ENCODE data around the gene PRDM2.

PRDM2 gene

GRCh38 chr1:13816016-13816760, 116.2 kb downstream of the PRDM2 start:
- no peak for DNase-seq (ENCODE audit: low spot score)

DNA sequence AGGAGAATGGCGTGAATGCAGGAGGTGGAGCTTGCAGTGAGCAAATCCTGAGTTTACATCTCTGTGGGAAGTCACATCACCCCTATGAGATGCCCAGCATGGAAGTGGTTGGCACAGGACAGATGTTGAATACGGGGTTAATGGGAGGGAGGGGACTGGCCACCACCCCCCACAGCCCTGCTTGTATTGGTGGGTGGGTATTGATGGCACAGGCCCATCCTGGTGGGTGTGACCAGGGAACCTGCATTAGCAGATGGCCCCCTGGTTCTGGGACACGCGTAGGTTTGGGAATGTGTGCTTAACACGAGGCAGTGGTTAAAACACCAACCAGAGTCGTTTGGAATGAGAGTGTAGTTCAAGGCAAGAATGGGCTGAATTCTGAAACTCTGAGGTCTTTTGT, 117.9 kb downstream of the PRDM2 start:
- DNase-seq (ENCODE audit: low spot score), result no peak

DNA sequence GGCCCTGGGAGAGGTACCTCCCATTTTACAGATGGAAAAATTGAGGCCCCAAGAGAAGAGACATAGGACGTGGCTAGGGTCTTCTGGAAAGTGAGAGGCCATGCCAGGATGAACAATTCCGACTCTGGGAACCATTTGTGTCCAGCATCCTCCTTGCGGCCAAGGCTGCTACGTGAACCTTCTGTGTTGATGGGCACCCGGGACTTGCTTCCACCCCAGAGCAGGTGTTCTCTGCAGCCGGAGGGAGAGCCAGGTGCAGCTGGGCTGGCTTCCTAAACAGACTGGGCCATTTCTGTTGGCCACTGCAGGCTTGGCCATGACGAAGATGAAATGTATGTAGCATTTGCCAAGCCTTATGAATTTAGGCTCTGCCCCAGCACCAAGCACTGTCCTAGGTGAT, 118.9 kb downstream of the PRDM2 start:
- no peak for DNase-seq (ENCODE audit: low spot score)

DNA sequence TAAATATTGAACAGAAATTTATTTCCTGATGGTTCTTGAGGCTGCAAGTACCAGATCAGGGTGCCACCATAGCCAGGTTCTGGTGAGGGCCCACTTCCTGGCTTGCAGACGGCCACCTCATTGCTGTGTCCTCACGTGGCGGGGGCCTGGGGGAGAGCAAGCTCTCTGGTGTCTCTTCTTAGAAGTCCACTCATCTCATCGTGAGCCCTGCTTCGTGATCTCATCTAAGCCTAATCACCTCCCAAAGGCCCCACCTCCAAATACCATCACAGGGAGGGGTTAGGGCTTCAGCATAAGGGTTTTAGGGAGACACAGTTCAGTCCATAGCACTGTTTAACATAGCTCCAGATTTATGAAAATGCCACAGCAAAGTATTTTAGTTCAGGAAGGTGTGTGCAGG, 119.7 kb downstream of the PRDM2 start:
- DNase-seq (ENCODE audit: low spot score), result no peak

- DNase-seq (ENCODE audit: low spot score), result no peak
These were observed 120.1 kb downstream of the PRDM2 start for GRCh38 chr1:13820055-13820454.

- DNase-seq (ENCODE audit: low spot score), result no peak
These were observed 120.5 kb downstream of the PRDM2 start for GRCh38 chr1:13820456-13820855.

- no peak for DNase-seq (ENCODE audit: low spot score)
These were observed 123.3 kb downstream of the PRDM2 start for GRCh38 chr1:13823126-13823880.

DNA sequence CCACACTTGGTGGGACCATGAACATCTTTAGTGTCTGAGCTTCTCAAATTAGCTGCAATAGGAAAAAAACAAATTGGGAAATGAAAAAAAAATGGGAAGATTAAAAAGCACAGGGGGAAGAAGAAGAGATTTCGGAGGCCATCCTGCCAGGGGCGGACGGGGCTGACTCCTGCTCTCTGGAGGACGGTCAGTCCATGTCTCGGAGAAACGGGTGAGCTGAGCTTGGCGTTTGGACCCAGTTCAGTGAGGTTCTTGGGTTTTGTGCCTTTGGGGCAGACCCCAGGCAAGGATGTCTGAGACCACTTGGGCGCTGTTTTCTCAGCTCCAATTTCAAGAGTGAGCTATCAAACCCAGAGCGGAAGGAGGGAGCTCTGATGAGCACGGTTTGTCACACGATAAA, 123.9 kb downstream of the PRDM2 start:
- DNase-seq (ENCODE audit: low spot score), result no peak

DNA sequence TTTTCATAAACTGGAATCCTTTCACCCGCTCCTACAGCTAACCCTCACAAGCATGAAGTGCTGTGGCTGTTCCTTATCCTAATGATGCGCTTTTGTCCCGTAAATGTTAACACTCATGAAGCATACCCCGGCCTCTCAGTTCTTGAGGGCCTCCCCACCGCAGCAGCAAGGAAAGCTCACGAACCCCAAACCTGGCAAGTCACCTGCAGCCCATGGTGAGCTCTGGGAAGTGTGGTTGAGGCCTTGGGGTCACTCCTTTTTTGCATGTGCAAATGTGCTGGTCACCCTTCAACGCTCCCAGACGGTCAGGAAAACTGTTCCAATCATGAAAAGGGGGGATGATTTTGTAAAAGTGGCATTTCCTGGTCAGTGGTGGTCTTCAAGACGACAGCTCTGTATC, 124.6 kb downstream of the PRDM2 start:
- no peak for DNase-seq (ENCODE audit: low spot score)

- no peak for DNase-seq (ENCODE audit: low spot score)
These were observed 125.0 kb downstream of the PRDM2 start for GRCh38 chr1:13825033-13825432.

GRCh38 chr1:13826009-13826408, 126.0 kb downstream of the PRDM2 start:
- DNase-seq (ENCODE audit: low spot score), result no peak

- DNase-seq (ENCODE audit: low spot score), result no peak
These were observed 126.6 kb downstream of the PRDM2 start for GRCh38 chr1:13826591-13826990.

GRCh38 chr1:13828454-13829151, 128.6 kb downstream of the PRDM2 start:
- DNase-seq (ENCODE audit: low spot score), result no peak

DNA sequence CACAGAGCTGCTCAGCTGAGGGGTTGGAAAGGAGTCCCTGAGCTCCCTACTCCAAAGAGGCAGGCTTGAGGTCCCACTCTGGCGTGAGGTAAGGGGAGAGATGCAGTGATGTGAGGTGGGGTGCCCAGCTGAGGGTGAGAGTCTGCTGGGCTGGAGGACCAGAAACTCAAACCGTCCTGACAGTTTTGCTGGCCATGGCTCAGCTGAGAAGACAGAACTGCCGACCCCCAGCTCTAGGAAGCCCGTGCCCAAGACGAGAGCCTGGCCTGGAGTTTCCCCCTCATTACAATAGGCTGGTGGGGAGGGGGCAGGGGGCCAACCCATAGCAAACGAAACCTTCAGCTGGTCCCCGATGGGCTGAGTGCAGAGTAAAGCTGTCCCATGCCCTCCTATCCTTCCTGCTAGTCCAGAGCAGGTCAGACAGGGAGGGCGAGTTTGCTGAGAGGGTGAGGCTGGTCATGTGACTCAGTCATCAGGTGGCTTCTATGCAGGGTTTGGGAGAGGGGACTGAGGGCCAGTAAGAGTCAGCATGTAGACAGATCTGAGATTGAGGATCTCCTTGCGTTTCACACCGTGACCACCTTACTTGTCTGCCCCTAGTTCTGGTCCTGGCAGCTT, 129.3 kb downstream of the PRDM2 start:
- no peak for DNase-seq (ENCODE audit: low spot score)

DNA sequence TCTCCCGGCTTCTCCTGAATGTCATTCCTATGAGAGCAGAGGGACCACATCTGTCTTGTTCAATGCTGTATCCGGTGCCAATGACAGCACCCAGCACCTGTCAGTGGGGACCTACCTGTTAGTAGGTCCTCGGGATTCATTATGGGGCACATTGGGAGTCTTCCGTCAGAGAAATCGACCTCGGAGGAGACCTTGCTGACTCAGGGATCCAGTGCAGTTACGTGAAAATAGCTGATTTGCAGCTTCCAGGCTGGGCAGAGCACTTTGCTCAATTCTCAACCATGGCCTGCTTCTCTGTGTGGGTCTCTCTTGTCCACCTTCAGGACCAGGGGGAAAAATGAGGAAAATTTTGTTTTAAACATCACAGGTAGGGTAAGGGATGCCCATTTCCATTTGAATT, 130.2 kb downstream of the PRDM2 start:
- no peak for DNase-seq (ENCODE audit: low spot score)

GRCh38 chr1:13830616-13831280, 130.8 kb downstream of the PRDM2 start:
- DNase-seq (ENCODE audit: low spot score), result no peak

GRCh38 chr1:13832100-13832499, 132.1 kb downstream of the PRDM2 start:
- DNase-seq (ENCODE audit: low spot score), result no peak

GRCh38 chr1:13832536-13832935, 132.5 kb downstream of the PRDM2 start:
- DNase-seq (ENCODE audit: low spot score), result no peak

DNA sequence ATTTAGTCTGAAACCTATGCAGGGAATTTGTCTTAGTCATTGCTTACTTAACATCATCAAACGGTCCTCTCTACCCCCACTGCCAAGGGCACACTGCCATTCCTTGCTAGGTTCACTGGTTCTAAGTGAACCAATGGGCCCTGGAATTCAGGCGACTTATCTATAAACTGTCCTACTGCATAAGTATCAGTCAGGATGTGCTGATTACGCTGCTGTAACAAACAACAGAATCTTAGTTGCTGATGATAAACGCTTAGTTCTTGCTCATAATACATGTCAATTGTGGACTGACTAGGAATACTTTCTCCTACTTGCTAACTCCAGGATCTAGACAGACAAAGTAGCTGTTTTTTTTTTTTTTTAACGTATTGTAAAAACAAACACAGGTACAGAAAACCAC, 136.1 kb downstream of the PRDM2 start:
- no peak for DNase-seq (ENCODE audit: low spot score)

- DNase-seq (ENCODE audit: low spot score), result no peak
These were observed 136.6 kb downstream of the PRDM2 start for GRCh38 chr1:13836631-13837030.

DNA sequence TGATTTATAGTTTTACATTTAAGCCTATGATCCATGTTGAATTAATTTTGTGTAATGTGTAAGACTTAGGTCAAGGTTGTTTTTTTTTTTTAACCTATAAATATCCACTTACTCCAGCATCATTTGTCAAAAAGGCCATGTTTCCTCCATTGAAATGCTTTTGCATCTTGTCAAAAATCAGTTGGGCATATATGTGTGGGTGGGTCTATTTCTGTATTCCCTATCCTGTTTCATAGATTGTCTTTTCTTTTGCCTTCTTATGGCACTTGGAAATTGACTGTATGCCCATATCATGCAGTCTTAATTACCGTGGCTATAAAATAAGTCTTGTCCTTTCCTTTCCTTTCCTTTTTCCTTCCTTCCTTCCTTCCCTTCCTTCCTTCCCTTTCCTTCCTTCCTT, 138.2 kb downstream of the PRDM2 start:
- no peak for DNase-seq (ENCODE audit: low spot score)

- no peak for DNase-seq (ENCODE audit: low spot score)
These were observed 142.5 kb downstream of the PRDM2 start for GRCh38 chr1:13842497-13842896.
